GM19452 (cell line): ENCODE results near the gene PCSK4.
"Not testable (repeated sequence)": the region's sequence is repeated elsewhere in the genome, so short reads cannot be mapped to it uniquely, and the experiment has no call there.

Experiments
- ATAC-seq: cut with Tn5 transposase; IDR thresholded peaks from one replicate; pipeline ENCODE4 v1.9.1; 2021; ENCODE audit not compliant: unreplicated experiment

The PCSK4 gene

DNA sequence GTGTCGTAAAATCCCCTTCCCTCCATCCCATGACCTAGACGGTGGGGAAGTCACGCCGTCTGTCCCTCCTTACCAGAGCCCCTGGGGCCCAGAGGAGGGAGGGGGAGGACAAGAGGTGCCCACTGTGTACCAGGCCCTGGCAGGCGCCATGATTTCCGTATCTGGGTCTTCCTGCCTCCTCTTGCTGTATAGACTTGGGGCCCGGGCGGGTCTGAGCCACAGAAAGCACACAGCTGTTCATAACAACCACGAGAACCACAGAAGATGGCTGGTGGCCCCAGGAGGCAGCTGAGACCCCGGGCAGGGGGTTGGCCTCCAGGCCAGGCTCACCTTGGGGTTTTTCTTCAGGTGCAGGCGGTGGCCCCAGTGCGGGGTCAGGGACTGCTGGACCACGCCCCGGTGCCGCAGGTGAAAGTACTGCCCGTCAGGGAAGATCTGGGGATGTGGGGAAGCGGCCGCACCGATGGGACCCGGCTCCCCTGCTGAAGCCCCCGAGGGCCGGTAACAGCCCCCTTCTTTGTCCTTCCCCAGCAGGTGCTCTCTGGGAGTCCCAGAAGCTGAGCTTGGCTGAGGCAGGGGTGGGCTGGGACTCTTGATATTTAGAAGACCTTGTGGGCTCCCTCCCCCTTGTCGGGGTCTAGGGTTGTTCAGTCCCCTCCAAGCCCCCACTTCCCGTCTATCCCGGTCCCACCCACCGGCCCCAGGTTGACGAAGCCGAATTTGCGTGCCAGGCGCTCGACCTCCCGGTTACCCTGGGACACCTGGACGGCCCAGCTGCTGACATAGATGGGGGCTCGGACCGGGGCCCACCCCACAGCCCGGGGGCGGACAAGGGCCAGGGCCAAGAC, 463 bp downstream of the PCSK4 start:
- no peak for ATAC-seq

DNA sequence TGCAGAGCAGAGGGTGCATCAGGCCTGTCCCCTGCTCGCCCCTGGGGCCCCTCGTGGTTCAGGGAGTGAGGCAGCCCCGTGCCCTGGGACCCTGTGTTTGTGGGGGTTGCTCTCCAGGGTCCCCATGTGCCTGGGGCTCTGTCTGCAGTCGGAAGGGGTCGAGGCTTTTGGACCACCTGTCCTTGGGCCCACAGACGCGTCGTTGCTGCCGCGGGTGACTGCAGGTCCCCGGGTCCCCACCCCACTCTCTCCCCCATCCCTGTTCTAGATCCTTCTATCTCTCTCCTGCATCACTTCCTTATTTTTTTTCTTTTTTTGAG, 1.9 kb downstream of the PCSK4 start:
- no peak for ATAC-seq

DNA sequence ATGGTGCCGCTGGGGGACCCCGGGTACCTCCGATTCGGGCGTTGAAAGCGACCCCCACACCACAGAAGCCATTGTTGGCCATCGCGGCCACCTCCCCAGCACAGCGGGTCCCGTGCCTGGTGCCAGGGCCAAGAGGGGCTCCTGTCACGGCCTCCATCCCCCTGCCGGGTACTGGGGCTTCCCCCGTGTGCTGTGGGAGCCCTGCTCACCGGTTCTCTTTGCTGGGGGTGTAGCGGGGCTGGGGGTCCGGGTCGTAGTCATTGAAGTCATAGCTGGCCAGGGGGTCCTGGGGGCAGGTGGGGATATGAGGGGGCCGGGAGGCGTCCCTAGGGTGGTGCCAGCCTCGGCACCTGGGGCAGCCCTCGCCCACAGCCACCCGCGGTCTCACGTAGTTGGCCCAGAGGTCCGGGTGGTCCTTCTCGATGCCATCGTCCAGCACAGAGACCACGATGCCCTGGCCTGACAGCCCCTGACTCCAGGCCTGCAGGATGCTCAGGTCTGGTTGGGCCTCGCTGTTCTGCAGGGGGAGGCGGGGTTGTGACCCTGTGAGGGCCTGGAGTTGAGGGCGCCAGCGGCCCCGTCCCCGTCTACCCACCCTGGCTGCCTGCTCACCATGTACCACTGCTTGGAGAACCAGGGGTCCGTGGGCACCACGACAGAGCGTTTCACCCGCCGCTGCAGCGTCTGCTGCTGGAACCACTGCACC, 2.4 kb downstream of the PCSK4 start:
- no peak for ATAC-seq

DNA sequence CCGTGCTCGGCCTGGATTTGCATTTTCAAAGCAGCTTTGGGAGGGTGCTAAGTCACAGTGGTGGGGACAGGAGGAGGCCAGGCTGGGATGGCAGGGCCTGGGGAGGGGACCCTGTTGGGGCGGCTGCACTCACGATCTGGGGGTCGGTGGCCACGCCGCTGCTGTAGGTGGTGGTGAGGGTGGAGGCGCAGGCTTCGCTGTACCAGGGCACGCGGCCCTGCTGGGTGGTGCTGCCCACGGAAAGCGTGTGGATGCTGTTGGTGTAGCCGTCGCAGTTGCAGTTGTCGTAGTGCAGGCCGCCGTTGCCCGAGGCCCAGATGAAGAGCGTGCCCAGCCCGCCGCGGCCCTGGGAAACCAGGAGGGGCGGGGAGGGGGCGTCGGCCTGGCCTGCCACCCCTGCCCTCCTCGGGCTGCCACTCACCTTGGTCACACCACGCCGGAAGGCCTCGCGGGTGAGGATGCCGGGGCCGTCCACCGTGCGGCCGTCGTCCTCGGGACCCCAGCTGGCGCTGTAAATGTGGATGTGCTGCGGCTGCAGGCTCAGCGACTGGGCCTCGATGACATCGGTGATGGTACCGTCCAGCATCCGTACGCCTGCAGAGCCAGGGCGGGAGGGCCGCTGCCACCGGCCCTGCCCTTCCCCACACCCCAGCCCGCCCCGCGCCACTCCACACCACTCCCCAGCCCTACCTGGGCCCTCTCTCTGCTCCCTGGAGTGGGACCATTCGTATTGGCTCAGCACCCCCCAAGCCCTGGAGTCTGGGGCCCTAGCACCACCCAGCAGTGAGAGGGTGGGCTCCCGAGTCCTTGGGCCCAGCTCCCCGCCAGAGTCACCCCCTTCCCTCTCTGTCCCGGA, 3.2 kb downstream of the PCSK4 start:
- no peak for ATAC-seq

DNA sequence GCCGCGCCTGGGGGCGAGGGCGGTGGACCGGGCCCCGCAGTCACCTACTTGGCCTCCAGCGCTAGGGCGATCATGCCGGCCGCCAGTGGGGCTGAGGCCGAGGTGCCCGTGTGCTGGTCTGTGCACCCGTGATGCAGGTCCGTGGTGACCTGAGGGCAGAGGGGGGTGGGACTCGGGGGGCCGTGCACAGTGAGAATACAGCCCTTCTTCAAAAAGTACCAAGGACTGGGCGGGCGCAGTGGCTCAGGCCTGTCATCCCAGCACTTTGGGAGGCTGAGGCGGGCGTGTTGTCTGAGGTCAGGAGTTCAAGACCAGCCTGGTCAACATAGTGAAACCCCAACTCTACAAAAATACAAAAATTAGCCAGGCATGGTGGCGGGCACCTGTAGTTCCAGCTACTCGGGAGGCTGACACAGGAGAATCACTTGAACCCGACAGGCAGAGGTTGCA, 6.1 kb downstream of the PCSK4 start:
- ATAC-seq, result no peak

DNA sequence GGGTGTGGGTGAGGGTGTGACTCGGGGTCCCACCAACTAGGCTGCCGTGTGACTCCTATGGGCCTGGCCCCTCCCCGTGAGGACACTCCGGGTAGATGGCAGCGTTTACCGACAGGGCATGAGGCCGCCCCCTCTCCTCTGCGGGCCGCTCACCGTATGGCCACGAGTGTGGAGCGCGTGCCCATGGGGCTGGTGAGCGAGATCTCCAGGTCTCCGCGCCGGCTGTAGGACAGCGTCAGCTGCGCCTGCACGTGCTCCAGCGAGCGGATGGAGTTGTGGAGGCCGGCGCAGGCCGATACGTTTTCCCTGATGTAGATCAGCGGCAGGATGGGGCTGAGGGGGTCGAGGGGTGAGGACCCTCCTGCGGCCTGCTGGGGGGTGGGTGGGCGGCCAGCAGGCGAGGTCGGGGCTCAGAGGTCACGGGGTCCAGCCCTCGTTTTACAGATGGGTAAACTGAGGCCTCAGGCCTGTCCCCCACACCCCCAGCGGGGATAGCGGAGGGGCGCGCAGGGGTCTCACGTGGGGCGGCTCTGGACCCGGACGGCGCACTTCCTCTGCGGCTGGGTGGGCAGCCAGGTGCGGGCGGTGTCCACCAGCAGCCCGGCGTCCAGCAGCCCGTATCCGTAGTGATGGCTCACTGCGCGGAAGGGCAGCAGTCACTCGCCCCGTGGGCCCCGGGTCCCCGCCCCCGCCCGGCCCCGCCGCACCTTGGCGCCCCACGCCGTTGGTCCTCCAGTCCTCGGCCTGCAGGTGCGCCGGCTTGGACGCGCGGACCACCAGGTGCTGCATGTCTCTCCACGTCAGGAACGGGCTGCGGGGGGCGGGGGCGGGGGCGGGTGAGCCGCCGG, 6.8 kb downstream of the PCSK4 start:
- ATAC-seq, result no peak

DNA sequence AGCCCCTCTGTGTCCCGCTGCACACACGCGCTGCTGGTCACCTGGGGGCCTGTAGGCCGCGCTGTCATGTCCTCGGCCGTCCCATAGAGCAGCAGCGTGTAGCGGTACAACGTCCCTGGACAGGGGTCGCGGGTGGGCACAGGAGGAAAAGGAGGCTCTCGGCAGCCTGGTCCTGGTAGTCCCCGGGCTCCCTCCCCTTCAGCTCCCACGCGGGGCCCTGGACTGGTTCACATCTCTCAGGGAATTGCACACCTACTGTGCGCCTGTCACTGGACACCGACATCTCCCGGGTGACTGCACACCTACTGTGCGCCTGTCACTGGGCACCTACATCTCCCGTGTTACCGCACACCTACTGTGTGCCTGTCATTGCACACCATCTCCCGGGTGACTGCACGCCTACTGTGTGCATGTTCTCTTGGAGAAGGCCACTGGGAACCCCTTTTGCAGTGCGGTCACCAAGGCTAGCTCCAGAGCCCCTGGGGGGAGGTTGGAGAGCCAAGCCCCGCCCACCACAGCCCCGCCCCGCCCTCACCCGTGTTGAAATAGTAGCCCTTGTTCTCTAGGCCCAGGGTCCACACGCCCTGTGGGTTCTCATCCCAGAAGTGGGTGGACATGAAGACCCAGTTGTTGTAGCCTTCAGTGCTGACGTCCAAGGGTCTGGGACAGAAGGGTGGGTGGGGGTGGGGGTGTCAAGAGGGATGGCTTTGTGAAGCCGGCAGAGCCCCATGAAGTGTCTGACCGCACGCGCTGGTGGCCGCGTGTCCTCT, 7.6 kb downstream of the PCSK4 start:
- no peak for ATAC-seq

DNA sequence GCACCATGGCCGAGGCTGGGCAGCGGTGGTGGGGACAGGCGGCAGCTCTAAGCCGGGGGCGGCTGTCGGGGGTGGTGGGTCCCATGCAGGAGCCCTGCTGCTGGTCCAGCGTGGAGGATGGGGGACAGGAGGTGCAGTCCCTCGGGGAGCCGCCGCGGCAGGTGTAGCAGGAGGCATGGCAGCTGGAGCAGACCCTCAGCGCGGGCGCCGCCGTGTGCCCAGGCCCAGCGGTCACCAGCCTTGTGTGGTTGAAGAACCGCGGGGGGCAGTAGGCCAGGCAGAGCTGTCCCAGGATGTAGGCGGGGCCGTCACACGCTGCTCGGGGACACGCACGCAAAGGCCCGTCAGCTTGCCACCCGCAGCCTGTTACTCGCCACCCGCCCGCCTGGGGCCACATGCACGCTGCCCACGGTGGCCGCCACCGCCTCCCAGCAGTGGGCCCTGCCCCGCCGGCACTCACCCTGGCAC, 8.2 kb downstream of the PCSK4 start:
- no peak for ATAC-seq

DNA sequence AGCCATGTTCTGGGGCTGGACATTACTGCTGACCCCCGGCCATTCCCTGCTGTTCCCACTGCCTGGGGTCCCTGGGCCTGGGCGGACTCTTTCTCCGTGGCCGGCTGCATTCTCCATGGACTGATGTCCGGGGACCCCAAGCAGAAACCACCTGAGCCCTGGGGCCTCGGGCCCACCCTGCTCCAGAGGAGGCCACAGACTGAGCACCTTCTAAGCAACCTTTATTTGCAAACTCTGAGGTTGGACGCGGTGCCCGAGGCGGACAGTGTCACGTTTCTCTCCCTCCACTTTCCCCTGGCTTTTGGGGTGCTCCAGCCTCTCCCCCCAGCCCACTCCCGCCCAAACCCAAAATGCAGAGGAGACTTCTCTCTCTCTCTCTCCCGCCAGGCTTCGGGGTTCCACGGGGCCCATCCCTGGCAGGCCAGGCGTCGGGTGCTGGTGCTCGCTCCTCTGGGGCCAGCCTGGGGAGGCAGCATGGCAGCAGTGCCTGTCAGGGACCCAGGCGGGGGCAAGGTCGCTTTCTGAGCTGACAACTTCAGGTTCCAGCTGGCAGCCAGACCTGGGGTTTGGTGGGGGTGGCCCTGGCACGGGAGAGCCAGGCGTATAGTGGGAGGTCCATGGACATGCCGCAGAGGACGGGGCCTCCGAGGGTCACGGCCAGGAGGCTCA, 8.8 kb downstream of the PCSK4 start:
- ATAC-seq, result no peak

DNA sequence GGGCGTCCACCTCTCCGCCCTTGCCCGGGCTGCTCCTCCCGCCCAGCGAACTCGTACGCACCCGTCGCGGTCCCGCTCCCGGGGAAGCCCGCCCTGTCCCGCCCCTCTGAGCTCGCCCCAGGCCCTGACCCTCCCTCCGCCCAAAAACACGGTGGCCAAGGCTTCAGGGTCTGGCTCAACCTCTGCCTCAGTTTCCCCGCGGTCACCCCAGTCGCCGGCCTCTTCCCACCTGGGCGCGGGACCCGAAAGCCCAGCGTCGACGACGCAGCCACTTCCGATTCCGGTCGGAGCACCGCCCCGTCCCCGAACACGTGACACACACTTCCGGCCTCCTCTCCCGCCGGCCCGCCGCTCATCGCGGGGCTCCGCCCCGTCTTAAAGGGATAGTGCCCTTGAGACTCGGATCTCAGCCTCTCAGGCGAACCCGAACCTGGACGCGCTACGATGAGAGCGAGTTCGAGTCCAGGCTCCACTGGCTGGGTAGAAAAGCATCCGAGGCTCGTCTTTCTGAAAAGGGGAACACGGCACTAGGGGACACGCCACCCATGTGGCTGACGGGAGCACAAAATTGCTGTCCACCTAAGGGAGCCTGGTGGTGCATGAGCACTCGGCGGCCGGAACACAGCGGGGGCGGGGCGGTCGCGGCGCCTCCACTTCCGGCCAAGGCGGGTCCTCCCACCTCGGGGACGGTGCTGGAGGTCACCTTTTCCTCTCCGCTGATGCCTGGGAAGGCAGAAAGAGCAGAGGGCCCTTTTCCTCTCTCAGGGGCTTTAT, 11.0 kb downstream of the PCSK4 start, which contains the start of gene C19orf25:
Gene C19orf25, minus strand, starts transcription at position 282 of the 774 bp plus-strand sequence. CDS start 312 bp downstream, outside the sequence.
- ATAC-seq, result peak; percentile 87

DNA sequence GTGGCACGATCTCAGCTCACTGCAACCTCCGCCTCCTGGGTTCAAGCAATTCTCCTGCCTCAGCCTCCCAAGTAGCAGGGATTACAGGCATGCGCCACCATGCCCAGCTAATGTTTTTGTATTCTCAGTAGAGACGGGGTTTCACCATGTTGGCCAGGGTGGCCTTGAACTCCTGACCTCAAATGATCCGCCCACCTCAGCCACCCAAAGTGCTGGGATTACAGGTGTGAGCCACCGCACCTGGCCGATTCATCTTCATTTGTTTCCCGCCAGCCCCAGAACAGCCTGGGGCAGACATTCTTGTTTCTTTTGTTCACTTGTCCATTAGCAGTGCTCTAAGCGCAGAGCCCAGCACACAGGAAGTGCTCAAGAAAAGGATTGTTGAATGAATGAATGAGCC, 13.1 kb downstream of the PCSK4 start:
- not testable (repeated sequence) for ATAC-seq

DNA sequence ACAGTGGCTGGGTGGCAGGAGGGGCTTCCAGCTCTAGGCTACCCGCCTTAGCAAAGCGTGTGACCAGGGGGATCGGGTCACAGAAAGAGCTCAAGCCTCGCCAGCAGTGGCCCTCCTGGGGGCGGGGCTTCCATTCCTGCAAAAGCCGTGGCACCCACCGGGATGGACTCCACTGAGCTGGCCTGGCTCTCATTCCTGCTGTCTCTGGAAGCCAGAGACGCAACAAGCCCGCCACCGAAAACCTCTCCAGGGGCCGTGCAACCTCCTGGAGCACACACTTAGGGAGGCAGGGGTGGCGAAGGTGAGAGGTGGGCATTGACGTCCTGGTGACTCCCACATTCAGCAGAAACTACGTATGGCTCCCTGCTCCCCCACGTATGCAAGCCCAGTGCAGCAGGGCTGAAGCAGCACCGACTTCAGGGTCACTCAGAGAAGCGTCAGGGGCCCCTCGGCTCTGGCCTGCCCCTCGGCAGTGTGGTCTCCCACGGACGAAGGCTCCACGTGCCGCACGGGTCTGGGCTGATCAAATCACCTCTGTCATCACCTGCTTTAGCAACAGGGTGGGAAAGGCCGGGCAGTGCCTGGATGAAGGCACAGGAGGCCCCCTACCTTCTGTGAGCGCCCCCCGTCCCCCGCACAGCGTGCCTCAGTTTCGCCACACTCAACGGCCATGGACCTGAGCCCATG, 14.3 kb downstream of the PCSK4 start:
- ATAC-seq, result no peak

DNA sequence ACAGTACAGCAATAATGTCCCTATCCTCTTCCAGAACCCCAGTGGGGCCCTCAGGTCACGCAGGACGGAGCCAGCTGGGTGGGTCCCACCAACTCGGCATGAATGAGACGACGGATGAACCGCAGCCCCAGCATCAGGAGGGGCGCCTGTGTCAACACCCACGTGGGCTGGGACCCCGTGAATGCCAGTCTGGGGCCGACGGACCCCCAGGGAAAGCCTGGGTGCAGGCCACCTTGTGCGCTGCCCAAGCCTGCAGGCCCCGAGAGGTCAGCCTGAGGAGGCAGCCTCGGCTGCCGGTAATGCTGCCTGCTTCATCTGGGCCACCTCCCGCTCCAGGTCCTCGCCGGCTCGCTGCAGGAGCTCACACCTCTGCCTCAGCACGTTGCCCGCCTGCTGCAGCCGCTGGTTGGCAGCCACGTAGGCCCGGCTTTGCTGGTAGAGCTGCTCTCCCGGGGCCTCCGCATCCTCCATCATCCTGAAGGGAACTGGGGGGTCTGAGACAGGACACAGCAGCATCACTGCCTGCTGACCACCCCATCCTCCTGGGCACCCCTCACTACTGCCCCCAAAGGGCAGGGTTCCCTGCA, 15.3 kb downstream of the PCSK4 start:
- no peak for ATAC-seq

DNA sequence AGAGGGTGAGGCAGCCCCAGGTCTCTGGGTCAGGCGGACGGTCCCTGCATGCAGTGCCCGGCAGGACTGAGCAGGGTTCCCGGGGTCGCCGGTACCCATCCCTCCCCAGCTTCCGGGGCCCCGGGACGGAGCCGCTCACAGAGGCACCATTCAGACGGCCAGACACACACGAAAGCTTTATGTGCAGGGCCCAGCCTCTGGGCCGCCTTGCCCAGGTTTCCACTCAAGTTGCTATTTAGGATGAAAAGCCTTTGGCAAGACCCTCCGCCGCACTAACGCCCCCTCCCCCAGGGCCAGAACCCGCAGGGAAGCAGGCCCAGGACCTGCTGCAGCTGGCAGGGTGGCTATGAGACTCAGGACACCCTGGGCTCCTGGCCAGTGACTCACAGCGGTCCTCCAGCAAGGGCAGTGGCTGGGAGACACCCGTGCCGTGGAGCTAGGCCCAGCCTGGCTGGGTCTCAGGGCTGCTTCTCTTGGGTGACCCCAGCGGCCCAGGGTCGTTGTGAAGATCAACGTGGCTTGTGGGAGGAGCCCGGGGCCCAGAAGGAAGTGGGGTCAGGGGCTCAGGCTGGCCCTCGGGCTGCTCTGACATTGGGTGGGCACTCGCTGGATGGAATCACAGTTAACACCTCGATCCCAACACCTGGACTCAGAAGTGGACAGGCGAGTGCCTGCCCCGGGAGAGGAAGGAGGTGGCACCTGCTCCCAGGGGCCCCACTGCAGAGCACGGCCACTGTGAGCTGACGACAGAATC, 16.0 kb downstream of the PCSK4 start:
- no peak for ATAC-seq

DNA sequence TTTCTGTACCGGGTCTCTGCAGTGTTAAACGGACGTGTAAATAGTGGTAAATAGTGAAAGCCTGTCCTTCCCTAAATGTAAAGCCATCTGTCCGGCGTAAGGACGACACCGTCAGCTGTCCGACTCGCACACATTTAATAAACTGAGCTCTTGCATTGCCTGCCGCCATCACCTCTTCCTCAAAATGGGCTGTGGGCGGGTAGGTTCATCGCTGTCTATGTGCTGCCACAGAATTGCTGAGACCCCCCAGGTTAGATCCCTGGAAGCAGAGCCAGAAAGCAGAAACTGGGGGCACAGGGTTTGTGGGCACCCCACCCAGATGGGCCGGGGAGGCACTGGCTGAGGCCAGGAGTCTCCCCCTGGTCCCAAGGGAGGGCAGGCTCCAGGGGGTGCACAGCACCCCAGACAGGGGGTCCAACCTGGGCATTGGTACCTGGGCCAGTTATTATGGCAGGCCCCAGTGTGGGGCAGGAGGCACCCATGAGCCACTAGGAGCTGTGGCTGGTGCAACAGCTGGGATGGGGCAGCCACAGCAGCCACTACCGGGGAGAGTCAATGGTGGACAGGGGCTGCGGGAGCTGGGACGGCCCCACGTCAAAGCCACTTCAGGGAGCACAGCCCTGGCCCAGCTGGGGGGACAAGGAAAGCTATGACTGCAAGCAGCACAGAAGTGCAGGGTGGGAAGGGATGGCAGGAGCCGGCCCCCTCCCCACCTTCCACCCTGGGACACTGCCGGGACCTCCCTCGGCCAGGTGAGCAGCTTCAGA, 16.9 kb downstream of the PCSK4 start:
- ATAC-seq, result no peak
